HG03175 (cell line): ENCODE results near the gene TIMM50.

Experiments used
- ATAC-seq: cut with Tn5 transposase; IDR thresholded peaks from one replicate; pipeline ENCODE4 v1.9.1; 2021; ENCODE audit warnings: mild to moderate bottlenecking, moderate library complexity; ENCODE audit not compliant: unreplicated experiment

The TIMM50 gene

GRCh38 chr19:39498798-39499642 is 18.4 kb downstream of the TIMM50 start, which contains the start of gene DLL3:
TSS of gene DLL3 (plus strand) at chr19:39498947. CDS start at chr19:39498975, 28 bp downstream.
- ATAC-seq: no peak

GRCh38 chr19:39499932-39500331 is 19.3 kb downstream of the TIMM50 start:
- ATAC-seq: no peak

- ATAC-seq: no peak
Observed at GRCh38 chr19:39500543-39500942, 19.9 kb downstream of the TIMM50 start.

GRCh38 chr19:39501340-39501739 is 20.7 kb downstream of the TIMM50 start:
- no peak for ATAC-seq

- no peak for ATAC-seq
Observed at GRCh38 chr19:39502640-39503417, 22.2 kb downstream of the TIMM50 start.

GRCh38 chr19:39506598-39506943 is 25.9 kb downstream of the TIMM50 start:
- no peak for ATAC-seq

GRCh38 chr19:39506944-39507714 is 26.5 kb downstream of the TIMM50 start:
- no peak for ATAC-seq

GRCh38 chr19:39507715-39508364 is 27.2 kb downstream of the TIMM50 start:
- no peak for ATAC-seq

GRCh38 chr19:39508629-39509028 is 28.0 kb downstream of the TIMM50 start:
- no peak for ATAC-seq

- no peak for ATAC-seq
Observed at GRCh38 chr19:39509233-39509632, 28.6 kb downstream of the TIMM50 start.

GRCh38 chr19:39512988-39513387 is 32.4 kb downstream of the TIMM50 start:
- no peak for ATAC-seq

- no peak for ATAC-seq
Observed at GRCh38 chr19:39514840-39515550, 34.4 kb downstream of the TIMM50 start, which contains the start of gene SELENOV. TSS of gene SELENOV (plus strand) at chr19:39515139. CDS start at chr19:39515213, 74 bp downstream.

GRCh38 chr19:39515551-39516191 is 35.0 kb downstream of the TIMM50 start:
- no peak for ATAC-seq

GRCh38 chr19:39516270-39516669 is 35.6 kb downstream of the TIMM50 start:
- ATAC-seq: no peak

- no peak for ATAC-seq
Observed at GRCh38 chr19:39517432-39517831, 36.8 kb downstream of the TIMM50 start.

GRCh38 chr19:39518458-39518857 is 37.8 kb downstream of the TIMM50 start:
- ATAC-seq: no peak

- ATAC-seq: no peak
Observed at GRCh38 chr19:39518975-39519374, 38.3 kb downstream of the TIMM50 start.

GRCh38 chr19:39520541-39521484 is 40.2 kb downstream of the TIMM50 start:
- no peak for ATAC-seq
